ENCODE measurements around the gene MICAL1.

DNA sequence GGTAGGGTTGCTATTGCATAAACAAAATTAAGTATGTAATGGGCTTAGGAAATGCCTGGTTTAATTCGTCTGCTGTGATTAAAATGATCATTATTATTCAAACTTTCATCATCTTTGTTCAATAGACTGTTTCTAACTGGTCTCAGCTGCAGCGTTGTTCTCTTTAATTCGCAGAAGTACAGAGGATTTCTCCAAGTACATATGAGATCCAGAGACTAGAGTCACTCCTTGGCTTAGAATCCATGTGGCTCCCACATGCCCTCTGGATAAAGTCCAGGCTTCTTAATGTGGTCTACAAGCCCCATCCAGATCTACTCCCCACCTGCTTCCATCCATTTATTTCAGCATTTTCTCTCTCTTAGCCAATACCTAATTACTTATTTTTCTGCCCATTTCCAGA lies 28.6 kb upstream of the MICAL1 start:
- TF ChIP-seq CTCF (IDR thresholded peaks at IDR 0.05) = no peak
- no peak for TF ChIP-seq POLR2A (IDR thresholded peaks at IDR 0.05)
- TF ChIP-seq EP300 (IDR thresholded peaks at IDR 0.05) = no peak

Data from tibial nerve (tissue), 4 donors.